Testis (tissue), 2 donors: Measurements from ENCODE around the gene RNF220.

Source experiments
- POLR2A ChIP-seq: fragments of 450-650 bp; IDR thresholded peaks from one replicate; pipeline ENCODE4 v1.6.1; 2017; ENCODE audit warnings: antibody characterized with exemption, mild to moderate bottlenecking, moderate library complexity
- TF ChIP-seq, protein P1 (sequence below), 3 experiments: fragments of 450-650 bp in 2 of 3; fragments of 200-600 bp in 1 of 3; sonication (generic) in 1 of 3; IDR thresholded peaks; one replicate each; pipeline ENCODE4 v1.5.1; 2016 to 2019; ENCODE audit warnings: antibody characterized with exemption in 3 of 3, mild to moderate bottlenecking in 2 of 3, moderate library complexity in 1 of 3

GRCh38 chr1:44569491-44569890 lies 164.4 kb downstream of the RNF220 start:
- TF ChIP-seq, protein P1, sequence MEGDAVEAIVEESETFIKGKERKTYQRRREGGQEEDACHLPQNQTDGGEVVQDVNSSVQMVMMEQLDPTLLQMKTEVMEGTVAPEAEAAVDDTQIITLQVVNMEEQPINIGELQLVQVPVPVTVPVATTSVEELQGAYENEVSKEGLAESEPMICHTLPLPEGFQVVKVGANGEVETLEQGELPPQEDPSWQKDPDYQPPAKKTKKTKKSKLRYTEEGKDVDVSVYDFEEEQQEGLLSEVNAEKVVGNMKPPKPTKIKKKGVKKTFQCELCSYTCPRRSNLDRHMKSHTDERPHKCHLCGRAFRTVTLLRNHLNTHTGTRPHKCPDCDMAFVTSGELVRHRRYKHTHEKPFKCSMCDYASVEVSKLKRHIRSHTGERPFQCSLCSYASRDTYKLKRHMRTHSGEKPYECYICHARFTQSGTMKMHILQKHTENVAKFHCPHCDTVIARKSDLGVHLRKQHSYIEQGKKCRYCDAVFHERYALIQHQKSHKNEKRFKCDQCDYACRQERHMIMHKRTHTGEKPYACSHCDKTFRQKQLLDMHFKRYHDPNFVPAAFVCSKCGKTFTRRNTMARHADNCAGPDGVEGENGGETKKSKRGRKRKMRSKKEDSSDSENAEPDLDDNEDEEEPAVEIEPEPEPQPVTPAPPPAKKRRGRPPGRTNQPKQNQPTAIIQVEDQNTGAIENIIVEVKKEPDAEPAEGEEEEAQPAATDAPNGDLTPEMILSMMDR (IDR thresholded peaks at IDR 0.05): no peak
- no peak for TF ChIP-seq POLR2A
